Epithelial cell of esophagus (primary cell): Measurements from ENCODE around the gene PMCH.
"Not testable (repeated sequence)": the region's sequence is repeated elsewhere in the genome, so short reads cannot be mapped to it uniquely, and the experiment has no call there.

Experiments used
- DNase-seq: peaks from one replicate; pipeline ENCODE4 v3.0.0; 2010; ENCODE audit warnings: low read depth
- H3K4me3 ChIP-seq: 2 replicates; pipeline ENCODE4 v1.5.1; 2011; ENCODE audit warnings: mild to moderate bottlenecking, low read length, control low read depth
- CTCF ChIP-seq: IDR thresholded peaks from 2 replicates; pipeline ENCODE4 v1.5.1; 2011; ENCODE audit warnings: low read depth, mild to moderate bottlenecking, low read length, control low read depth, inconsistent platforms; ENCODE audit not compliant: insufficient read depth; ENCODE audit errors: missing control alignments

Gene PMCH

GRCh38 chr12:102174117-102174516 is 23.5 kb downstream of the PMCH start:
- DNase-seq, result no peak
- no peak for TF ChIP-seq CTCF

DNA sequence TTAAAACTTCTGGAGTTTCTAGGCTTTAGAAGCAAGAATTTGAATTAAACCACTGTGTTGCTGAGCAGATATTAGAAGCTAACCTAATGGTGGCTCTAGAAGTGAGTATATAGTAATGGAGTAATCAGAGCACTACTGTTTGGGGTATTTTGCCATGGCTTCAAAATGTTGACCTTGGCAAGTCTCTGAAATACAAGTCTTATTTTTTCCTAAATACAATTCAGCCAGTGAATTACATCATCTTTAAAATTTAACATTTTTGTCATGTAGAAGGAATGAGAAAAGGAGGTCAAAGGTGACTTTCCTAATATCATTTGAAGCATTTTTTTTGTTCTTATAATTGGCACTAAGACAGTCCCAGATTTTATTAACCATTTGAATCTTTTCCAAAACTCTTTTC is 25.2 kb downstream of the PMCH start:
- no peak for DNase-seq
- no peak overlapping the region for H3K4me3 ChIP-seq
- TF ChIP-seq CTCF, result no peak

More at GRCh38 chr12:102174117-102174516, 23.5 kb downstream of the PMCH start:
- H3K4me3 ChIP-seq, result no peak overlapping the region

DNA sequence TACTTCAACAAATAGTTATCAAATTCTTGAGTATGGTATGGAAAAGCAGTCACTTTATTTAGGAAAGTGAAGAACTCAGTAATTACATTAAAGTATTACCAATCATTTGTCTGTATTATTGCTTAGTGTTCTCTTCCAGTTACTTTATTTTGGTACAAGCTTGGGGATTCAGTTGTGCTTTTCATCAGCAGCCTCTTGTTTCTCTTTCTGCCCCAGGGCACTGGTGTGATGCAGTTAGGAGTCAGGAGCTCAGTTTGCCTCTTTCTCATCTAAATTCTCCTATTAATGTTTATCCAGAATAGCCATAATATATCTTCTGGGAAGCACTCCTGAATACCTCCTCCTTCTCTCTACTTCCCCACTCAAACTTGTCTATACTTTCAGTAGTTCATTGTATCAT is 25.7 kb downstream of the PMCH start:
- peak; percentile 17 for DNase-seq
- H3K4me3 ChIP-seq, result no peak overlapping the region
- no peak for TF ChIP-seq CTCF

DNA sequence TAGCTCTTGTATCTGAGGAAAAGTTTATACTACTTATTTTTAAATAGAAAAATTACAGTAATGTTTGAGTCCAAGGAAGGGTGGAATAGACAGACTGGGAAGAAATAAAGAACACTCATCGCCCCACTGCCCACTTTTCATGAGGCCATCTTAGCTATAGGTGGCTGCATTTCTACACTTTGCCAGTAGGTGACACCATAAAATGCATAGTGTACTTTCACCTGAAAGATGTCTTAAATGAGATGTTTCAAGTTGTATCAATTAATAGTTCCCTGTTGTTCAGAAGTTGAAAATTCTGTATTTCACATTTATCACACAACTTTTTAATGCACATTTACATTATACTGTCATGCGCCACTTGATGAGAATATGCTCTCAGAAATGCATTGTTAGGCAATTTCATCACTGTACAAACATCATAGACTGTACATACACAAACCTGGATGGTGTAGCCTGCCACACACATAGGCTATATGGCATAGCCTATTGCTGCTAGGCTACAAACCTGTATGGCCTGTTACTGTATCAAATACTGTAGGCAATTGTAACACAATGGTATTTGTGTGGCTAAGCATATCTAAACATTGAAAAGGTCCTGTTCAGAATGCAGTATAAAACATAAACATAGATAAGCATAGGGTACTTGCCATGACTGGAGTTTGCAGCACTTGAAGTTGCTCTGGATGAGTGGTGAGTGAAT is 27.6 kb downstream of the PMCH start:
- no peak overlapping the region for H3K4me3 ChIP-seq
- peak; percentile 54 for DNase-seq
- peak; percentile 73 for TF ChIP-seq CTCF

DNA sequence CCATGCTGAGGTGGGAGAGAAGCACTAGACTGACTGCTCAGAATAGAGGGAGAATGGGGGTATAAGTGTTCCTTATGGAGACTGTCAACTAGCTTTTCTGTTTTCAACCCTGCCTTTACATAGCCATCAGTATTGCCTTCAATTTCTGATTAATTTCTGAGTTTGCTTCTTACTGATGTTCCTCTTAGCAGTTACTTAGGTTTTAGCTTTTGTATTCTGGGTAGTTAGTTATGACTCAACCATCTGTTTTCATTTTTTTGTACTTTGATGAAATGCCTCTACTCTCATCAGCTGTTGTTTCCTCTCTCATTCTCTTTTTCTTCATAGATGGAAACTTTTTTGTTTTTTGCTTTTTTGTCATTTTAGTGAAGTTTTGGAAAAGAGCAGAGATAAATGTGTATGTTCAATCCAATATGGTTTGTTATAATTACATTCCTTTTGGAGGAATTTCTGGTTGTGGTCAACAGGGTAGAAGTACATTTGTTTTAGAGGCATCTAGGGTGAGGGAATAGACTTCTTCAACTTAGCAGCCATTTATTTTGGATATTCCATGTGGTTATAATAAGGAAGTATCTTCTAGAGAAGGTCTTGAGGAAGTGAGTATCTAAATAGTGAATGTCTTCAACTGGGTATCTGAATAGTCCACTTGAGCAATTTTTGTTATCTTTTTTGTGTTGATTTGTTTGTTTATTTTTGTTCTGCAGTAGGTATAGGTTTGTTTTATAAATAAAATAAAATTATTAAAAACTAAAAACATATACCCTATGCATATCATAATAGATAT is 29.6 kb downstream of the PMCH start:
- TF ChIP-seq CTCF, result no peak
- no peak for DNase-seq
- H3K4me3 ChIP-seq, result no peak overlapping the region

DNA sequence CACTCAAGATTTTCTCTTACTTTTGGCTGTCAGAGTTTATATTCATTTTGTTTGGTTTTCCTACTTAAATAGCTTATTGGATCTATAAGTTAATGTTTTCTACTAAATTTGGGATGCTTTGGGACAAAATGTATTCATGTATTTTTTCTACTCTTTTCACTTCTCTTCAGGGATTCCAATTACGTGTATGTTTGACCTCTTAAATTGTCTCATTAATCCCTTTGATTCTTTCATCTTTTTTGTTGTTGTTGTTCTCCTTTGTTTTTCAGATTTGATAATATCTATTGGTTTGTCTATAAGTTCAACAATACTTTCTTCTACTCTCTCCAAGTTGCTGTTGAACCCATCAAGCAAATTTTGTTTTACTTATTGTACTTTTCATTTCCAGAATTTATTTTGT is 34.2 kb downstream of the PMCH start:
- H3K4me3 ChIP-seq, result no peak overlapping the region
- no peak for TF ChIP-seq CTCF
- DNase-seq, result no peak

GRCh38 chr12:102155206-102155605 is 42.4 kb downstream of the PMCH start:
- peak; percentile 3 for DNase-seq
- not testable (repeated sequence) for H3K4me3 ChIP-seq

DNA sequence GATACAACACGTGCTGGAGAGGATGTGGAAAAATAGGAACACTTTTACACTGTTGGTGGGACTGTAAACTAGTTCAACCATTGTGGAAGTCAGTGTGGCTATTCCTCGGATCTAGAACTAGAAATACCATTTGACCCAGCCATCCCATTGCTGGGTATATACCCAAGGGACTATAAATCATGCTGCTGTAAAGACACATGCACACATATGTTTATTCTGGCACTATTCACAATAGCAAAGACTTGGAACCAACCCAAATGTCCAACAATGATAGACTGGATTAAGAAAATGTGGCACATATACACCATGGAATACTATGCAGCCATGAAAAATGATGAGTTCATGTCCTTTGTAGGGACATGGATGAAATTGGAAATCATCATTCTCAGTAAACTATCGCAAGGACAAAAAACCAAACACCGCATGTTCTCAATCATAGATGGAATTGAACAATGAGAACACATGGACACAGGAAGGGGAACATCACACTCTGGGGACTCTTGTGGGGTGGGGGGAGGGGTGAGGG is 50.5 kb downstream of the PMCH start:
- not testable (repeated sequence) for DNase-seq, H3K4me3 ChIP-seq
